Activated CD4-positive, alpha-beta memory T cell treated with anti-CD3 and anti-CD28 coated beads for 36 hours (primary cell): Measurements from ENCODE around the gene TRPM2. TPM values are rescaled to one million over a fixed set of nuclear protein-coding genes. Genes with fewer than 3 reads are reported as not detected.
"Not testable (repeated sequence)": the region's sequence is repeated elsewhere in the genome, so short reads cannot be mapped to it uniquely, and the experiment has no call there.

ENCODE experiments used
- CTCF ChIA-PET: fragments of 350-600 bp; sonication (Branson Sonifier 250); formaldehyde crosslinking; loops from one replicate; lab custom pipeline; 2021; ENCODE audit warnings: antibody characterized with exemption, inconsistent platforms; lab: Charles Lee
- POLR2A ChIA-PET: fragments of 350-600 bp; sonication (Branson Sonifier 250); formaldehyde crosslinking; loops from one replicate; lab custom pipeline; 2021; ENCODE audit warnings: antibody characterized with exemption; lab: Charles Lee
- DNase-seq: peaks from one replicate; pipeline ENCODE4 v3.0.0-alpha.2; 2020
- H3K27ac Mint-ChIP-seq: one replicate; pipeline ENCODE4 v1.8.0; 2021; ENCODE audit warnings: mixed read lengths
- H3K27me3 Mint-ChIP-seq: one replicate; pipeline ENCODE4 v1.8.0; 2021; ENCODE audit warnings: mixed read lengths
- H3K36me3 Mint-ChIP-seq: one replicate; pipeline ENCODE4 v1.8.0; 2021; ENCODE audit warnings: mixed read lengths
- H3K4me1 Mint-ChIP-seq: one replicate; pipeline ENCODE4 v1.8.0; 2021; ENCODE audit warnings: low read depth, mixed read lengths
- H3K4me3 Mint-ChIP-seq: one replicate; pipeline ENCODE4 v1.8.0; 2021; ENCODE audit warnings: mild to moderate bottlenecking, mixed read lengths
- H3K9me3 Mint-ChIP-seq: one replicate; pipeline ENCODE4 v1.8.0; 2021; ENCODE audit warnings: mixed read lengths
- intact Hi-C: fragments of 100-400 bp; cut with micrococcal nuclease; formaldehyde crosslinking; loops from one replicate; pipeline ENCODE4 v1.15.1; 2023
- total RNA-seq, 2 experiments: library from RNA; stranded (reverse); gene quantifications; one replicate each; pipeline ENCODE4 v1.2.3, GENCODE V29; 2021

Gene TRPM2
- total RNA-seq, 2 experiments from 2014 or later = 1.6 to 1.9 TPM

- POLR2A ChIA-PET, H3K9me3 Mint-ChIP-seq, H3K36me3 Mint-ChIP-seq, H3K27ac Mint-ChIP-seq, H3K27me3 Mint-ChIP-seq, intact Hi-C loops, DNase-seq, H3K4me3 Mint-ChIP-seq: not testable (repeated sequence)
- peaks cover 16% of the 10 kb centered on the region for H3K4me1 Mint-ChIP-seq
- CTCF ChIA-PET = interaction anchor here (1.0 kb wide), 1 partner anchor 113 kb away, joined by 4 read pairs; the partner anchor contains the start of gene LRRC3
Observed at GRCh38 chr21:44341726-44342458, 11.5 kb upstream of the TRPM2 start.

GRCh38 chr21:44342981-44343380 is 10.4 kb upstream of the TRPM2 start:
- H3K27ac Mint-ChIP-seq = peak overlapping the region; percentile 11
- intact Hi-C loops, H3K9me3 Mint-ChIP-seq, H3K27me3 Mint-ChIP-seq, POLR2A ChIA-PET, DNase-seq, H3K4me3 Mint-ChIP-seq, H3K36me3 Mint-ChIP-seq: not testable (repeated sequence)
- CTCF ChIA-PET = interaction anchor here (1.3 kb wide), 1 partner anchor 137 kb away, joined by 3 read pairs; no protein-coding TSS in a partner anchor
- H3K4me1 Mint-ChIP-seq = peaks cover 16% of the 10 kb centered on the region

DNA sequence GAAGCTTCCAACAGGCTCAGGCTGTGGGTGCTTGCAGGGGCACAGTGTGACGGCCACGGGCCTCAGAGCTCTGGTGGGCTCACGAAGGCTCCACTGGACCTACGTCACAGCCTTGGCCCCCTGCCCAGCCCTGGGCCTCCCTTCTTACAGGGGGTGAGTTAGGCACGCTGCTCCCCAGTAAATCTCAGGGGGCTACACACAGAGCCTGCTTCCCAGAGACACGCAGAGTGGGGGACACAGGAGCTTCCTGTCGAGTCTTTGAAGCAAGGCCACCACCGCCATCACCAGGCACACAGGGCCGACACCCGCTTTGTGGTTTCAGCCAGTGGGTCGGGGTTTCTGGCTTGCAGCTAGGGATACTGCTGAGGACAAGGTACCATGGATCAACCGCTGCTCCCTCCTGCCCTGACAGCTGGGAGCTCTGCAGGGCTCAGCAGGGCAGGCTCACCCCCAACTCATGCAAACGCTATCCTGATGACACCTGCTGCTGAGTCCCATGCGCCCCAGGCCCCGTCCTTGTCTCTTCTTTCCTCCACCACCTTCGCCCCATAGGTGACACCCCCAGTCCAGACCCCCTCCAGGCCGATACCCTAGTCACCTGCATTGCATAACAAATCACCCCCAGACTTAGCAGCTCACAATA is 8.8 kb upstream of the TRPM2 start:
- DNase-seq = no peak
- intact Hi-C loops = no loop called here
- peaks cover 11% of the 10 kb centered on the region for H3K4me1 Mint-ChIP-seq
- H3K27me3 Mint-ChIP-seq = peaks cover 8% of the 10 kb centered on the region
- no peaks in the 10 kb centered on the region for H3K36me3 Mint-ChIP-seq
- no peak overlapping the region for H3K27ac Mint-ChIP-seq
- H3K4me3 Mint-ChIP-seq = no peak overlapping the region
- ChIA-PET CTCF (interaction anchor here (1.3 kb wide), 1 partner anchor 135 kb away, joined by 3 read pairs; no protein-coding TSS in a partner anchor), POLR2A (no interaction called here)
- H3K9me3 Mint-ChIP-seq = no peaks in the 10 kb centered on the region

DNA sequence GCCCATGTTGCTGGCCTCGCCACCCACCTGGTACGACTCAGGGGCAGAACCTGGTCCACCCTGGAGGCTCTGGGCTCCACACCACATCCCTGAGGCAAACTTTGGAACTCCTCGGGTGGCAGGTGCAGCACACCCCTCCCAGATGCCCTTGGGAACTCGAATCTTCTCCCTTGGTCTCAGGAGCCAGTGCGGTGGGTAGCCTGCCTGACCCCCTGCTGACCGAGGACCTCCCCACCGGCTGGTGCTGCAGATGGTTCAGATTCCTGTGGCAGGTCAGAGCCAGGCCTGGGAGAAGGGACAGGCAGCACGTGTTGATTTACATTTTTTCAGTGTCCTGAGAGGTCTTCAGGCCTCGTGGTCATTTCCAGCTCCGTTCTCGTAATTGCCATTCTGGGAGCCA is 7.9 kb upstream of the TRPM2 start:
- intact Hi-C loops = no loop called here
- CTCF ChIA-PET = no interaction called here
- Mint-ChIP-seq H3K4me1 (peaks cover 3% of the 10 kb centered on the region), H3K36me3 (no peaks in the 10 kb centered on the region), H3K9me3 (no peaks in the 10 kb centered on the region), H3K27me3 (peaks cover 8% of the 10 kb centered on the region), H3K4me3 (no peak overlapping the region), H3K27ac (no peak overlapping the region)
- no peak for DNase-seq
- POLR2A ChIA-PET = no interaction called here

- ChIA-PET POLR2A (no interaction called here), CTCF (no interaction called here)
- peaks cover 8% of the 10 kb centered on the region for H3K4me1 Mint-ChIP-seq
- H3K27me3 Mint-ChIP-seq = peaks cover 13% of the 10 kb centered on the region
- intact Hi-C loops = loop anchor here (2.0 kb wide), 1 partner anchor 21 kb away; no protein-coding TSS in a partner anchor
- no peak overlapping the region for H3K27ac Mint-ChIP-seq
- H3K36me3 Mint-ChIP-seq = no peaks in the 10 kb centered on the region
- DNase-seq = no peak
- H3K9me3 Mint-ChIP-seq = no peaks in the 10 kb centered on the region
- H3K4me3 Mint-ChIP-seq = no peak overlapping the region
Observed at GRCh38 chr21:44347911-44348451, 5.4 kb upstream of the TRPM2 start.

- H3K4me3 Mint-ChIP-seq = no peak overlapping the region
- H3K27me3 Mint-ChIP-seq = peaks cover 14% of the 10 kb centered on the region
- CTCF ChIA-PET = no interaction called here
- H3K36me3 Mint-ChIP-seq = no peaks in the 10 kb centered on the region
- H3K27ac Mint-ChIP-seq = no peak overlapping the region
- H3K9me3 Mint-ChIP-seq = no peaks in the 10 kb centered on the region
- no peak for DNase-seq
- peaks cover 17% of the 10 kb centered on the region for H3K4me1 Mint-ChIP-seq
- intact Hi-C loops = loop anchor here (2.0 kb wide), 1 partner anchor 22 kb away; no protein-coding TSS in a partner anchor
- POLR2A ChIA-PET = no interaction called here
Observed at GRCh38 chr21:44348861-44349260, 4.6 kb upstream of the TRPM2 start.

DNA sequence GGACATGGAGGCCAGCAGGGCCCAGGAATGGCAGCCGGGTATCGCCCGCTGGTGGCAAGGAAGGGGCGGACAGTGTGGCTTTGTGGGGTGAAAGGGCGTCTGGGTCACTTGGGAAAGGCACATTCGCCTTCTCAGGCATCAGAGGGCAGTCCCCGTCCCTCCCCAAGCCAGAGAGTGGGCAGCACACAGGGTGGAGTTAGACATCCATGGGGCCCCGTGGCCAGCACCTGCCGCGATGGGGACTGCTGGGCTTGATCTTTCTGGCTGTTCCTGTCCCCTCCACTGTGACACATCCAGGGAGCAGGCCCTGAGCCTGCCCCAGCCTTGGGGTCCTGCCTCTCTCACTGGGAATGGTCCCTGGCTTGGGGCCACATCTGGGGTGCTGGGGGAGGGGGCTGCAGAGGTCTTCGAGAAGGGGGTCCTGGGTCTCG is 4.0 kb upstream of the TRPM2 start:
- ChIA-PET POLR2A (no interaction called here), CTCF (no interaction called here)
- H3K4me3 Mint-ChIP-seq = no peak overlapping the region
- DNase-seq = no peak
- no peak overlapping the region for H3K27ac Mint-ChIP-seq
- intact Hi-C loops = loop anchor here (2.0 kb wide), 1 partner anchor 23 kb away; no protein-coding TSS in a partner anchor
- no peaks in the 10 kb centered on the region for H3K9me3 Mint-ChIP-seq
- peaks cover 22% of the 10 kb centered on the region for H3K4me1 Mint-ChIP-seq
- H3K36me3 Mint-ChIP-seq = no peaks in the 10 kb centered on the region
- peaks cover 14% of the 10 kb centered on the region for H3K27me3 Mint-ChIP-seq

DNA sequence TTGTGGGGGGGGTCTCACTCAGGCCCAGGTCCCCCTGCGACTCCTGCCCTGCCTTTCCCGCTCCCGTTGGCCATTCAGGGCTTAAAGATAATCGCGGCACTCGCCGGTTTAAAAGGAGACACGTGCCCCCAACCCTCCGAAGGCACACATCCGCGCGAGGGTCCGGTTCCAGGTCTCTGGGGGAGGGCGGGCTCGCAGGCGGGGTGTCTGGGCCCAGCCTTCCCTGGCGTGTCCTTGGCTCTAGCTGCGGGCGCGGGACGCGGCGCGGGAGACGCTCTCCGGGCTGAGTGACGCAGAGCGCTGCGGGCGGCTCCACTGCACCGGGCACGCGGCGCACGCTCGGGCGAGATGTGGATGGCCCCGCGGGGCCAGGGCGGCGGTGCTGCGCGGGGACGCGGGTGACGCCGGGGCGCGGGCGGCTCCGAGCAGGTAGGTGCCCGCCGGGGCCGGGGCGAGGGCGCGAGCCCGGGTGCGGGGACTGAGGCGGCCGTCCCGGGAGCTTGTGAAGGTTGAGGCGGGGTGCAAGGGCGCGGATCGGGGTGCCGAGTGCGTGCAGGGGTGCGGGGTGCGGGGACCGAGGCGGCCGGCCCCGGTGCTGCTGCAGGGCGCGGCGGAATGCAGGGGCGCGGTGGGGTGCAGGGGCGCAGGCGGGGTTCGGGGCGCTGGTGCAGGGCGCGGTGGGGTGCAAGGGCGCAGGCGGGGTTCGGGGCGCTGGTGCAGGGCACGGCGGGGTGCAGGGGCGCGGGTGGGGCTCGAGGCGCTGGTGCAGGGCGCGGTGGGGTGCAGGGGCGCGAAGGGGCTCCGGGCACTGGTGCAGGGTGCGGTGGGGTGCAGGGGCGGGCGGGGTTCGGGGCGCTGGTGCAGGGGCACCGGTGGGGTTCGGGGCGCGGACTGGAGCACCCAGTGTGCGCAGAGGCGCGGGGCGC is 3.3 kb upstream of the TRPM2 start:
- POLR2A ChIA-PET = no interaction called here
- H3K4me3 Mint-ChIP-seq = no peak overlapping the region
- CTCF ChIA-PET = no interaction called here
- H3K27ac Mint-ChIP-seq = no peak overlapping the region
- no peaks in the 10 kb centered on the region for H3K36me3 Mint-ChIP-seq
- DNase-seq = no peak
- H3K9me3 Mint-ChIP-seq = no peaks in the 10 kb centered on the region
- H3K27me3 Mint-ChIP-seq = peaks cover 14% of the 10 kb centered on the region
- H3K4me1 Mint-ChIP-seq = peaks cover 27% of the 10 kb centered on the region
- intact Hi-C loops = loop anchor here (2.0 kb wide), 1 partner anchor 23 kb away; no protein-coding TSS in a partner anchor

- H3K4me1 Mint-ChIP-seq = peaks cover 33% of the 10 kb centered on the region
- peaks cover 14% of the 10 kb centered on the region for H3K27me3 Mint-ChIP-seq
- CTCF ChIA-PET = no interaction called here
- POLR2A ChIA-PET = no interaction called here
- no peak for DNase-seq
- intact Hi-C loops = no loop called here
- H3K9me3 Mint-ChIP-seq = no peaks in the 10 kb centered on the region
- H3K27ac Mint-ChIP-seq = no peak overlapping the region
- H3K4me3 Mint-ChIP-seq = no peak overlapping the region
- H3K36me3 Mint-ChIP-seq = no peaks in the 10 kb centered on the region
Observed at GRCh38 chr21:44350773-44351481, 2.5 kb upstream of the TRPM2 start.

GRCh38 chr21:44351535-44352252 is 1.7 kb upstream of the TRPM2 start:
- H3K4me1 Mint-ChIP-seq = peaks cover 38% of the 10 kb centered on the region
- no peak for DNase-seq
- ChIA-PET CTCF (no interaction called here), POLR2A (interaction anchor here (0.6 kb wide), 1 partner anchor 43 kb away, joined by 8 read pairs; no protein-coding TSS in a partner anchor)
- H3K4me3 Mint-ChIP-seq = no peak overlapping the region
- peaks cover 10% of the 10 kb centered on the region for H3K27me3 Mint-ChIP-seq
- no peaks in the 10 kb centered on the region for H3K36me3 Mint-ChIP-seq
- intact Hi-C loops = no loop called here
- no peaks in the 10 kb centered on the region for H3K9me3 Mint-ChIP-seq
- no peak overlapping the region for H3K27ac Mint-ChIP-seq
